ENCODE results near the gene ZNF710. TPM values are rescaled to one million over a fixed set of nuclear protein-coding genes. Genes with fewer than 3 reads are reported as not detected.

ZNF710 gene
- total and polyA plus RNA-seq, 2 of the 8 experiments (the other 6 are each of a cell fraction or from before 2014, with no cell fraction given), result 10.5 to 24.0 TPM

GRCh38 chr15:90046289-90046688, 45.2 kb downstream of the ZNF710 start (continued):
- no peak for TF ChIP-seq MAFK (IDR thresholded peaks at IDR 0.05; ENCODE audit: low read depth, low read length)
- no peak for TF ChIP-seq TEAD4 (IDR thresholded peaks at IDR 0.05; ENCODE audit: low read depth, low read length)
- TF ChIP-seq GABPA (IDR thresholded peaks at IDR 0.05; ENCODE audit: borderline replicate concordance, insufficient read depth, low read length), result no peak
- TF ChIP-seq, protein P1, sequence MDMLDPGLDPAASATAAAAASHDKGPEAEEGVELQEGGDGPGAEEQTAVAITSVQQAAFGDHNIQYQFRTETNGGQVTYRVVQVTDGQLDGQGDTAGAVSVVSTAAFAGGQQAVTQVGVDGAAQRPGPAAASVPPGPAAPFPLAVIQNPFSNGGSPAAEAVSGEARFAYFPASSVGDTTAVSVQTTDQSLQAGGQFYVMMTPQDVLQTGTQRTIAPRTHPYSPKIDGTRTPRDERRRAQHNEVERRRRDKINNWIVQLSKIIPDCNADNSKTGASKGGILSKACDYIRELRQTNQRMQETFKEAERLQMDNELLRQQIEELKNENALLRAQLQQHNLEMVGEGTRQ (IDR thresholded peaks at IDR 0.05; ENCODE audit: low read length), result no peak
- no peak for TF ChIP-seq ASH2L (IDR thresholded peaks at IDR 0.05; ENCODE audit: low read length)
- no peak for TF ChIP-seq TAF1 (IDR thresholded peaks at IDR 0.05; ENCODE audit: low read depth, low read length)
- no peak for TF ChIP-seq CBX5 (IDR thresholded peaks at IDR 0.05; ENCODE audit: low read depth, low read length)

All from H1 (cell line).